ENCODE measurements around the gene ZSCAN22. TPM values are rescaled to one million over a fixed set of nuclear protein-coding genes. Genes with fewer than 3 reads are reported as not detected.
"Not testable (repeated sequence)": the region's sequence is repeated elsewhere in the genome, so short reads cannot be mapped to it uniquely, and the experiment has no call there.

Gene ZSCAN22
- total RNA-seq, 1 experiment from 2014 or later = not detected

GRCh38 chr19:58310685-58311084, 16.1 kb upstream of the ZSCAN22 start:
- CTCF ChIA-PET; H2AFZ ChIP-seq; H3F3A ChIP-seq (ENCODE audit: insufficient read depth, low read depth); H3K4me3 ChIP-seq; H3K4me1 ChIP-seq (replicated peaks; ENCODE audit: insufficient read depth); H3K9me3 ChIP-seq (ENCODE audit: insufficient read depth, low read depth); H3K27ac ChIP-seq; H4K20me1 ChIP-seq (ENCODE audit: insufficient read depth); intact Hi-C loops (cut with micrococcal nuclease; ENCODE audit: unreplicated experiment); H3K9me2 ChIP-seq (ENCODE audit: insufficient read depth); POLR2A ChIA-PET (ENCODE audit: unreplicated experiment); BruUV-seq (replicated peaks); H3K4me2 ChIP-seq; H3K36me3 ChIP-seq (ENCODE audit: low read depth); DNase-seq; H3K27me3 ChIP-seq (ENCODE audit: insufficient read depth, low read depth): not testable (repeated sequence)
- peaks cover 13% of the 10 kb centered on the region for H3K79me2 ChIP-seq (ENCODE audit: low read depth)
- TF ChIP-seq CTCF (conservative IDR thresholded peaks at IDR 0.05) = 0 out of 2 replicates have a peak, but pooled peaks have one; percentile 30

GRCh38 chr19:58311345-58311865, 15.4 kb upstream of the ZSCAN22 start:
- CTCF ChIA-PET = no interaction called here
- POLR2A ChIA-PET (ENCODE audit: unreplicated experiment) = no interaction called here

GRCh38 chr19:58315580-58315979, 11.2 kb upstream of the ZSCAN22 start:
- Histone ChIP-seq H2AFZ (no peak overlapping the region), H3K27ac (no peak overlapping the region), H3K9me3 (ENCODE audit: insufficient read depth, low read depth) (no peaks in the 10 kb centered on the region), H4K20me1 (ENCODE audit: insufficient read depth) (no peaks in the 10 kb centered on the region), H3K79me2 (ENCODE audit: low read depth) (no peaks in the 10 kb centered on the region), H3K4me2 (no peak overlapping the region), H3K27me3 (ENCODE audit: insufficient read depth, low read depth) (no peaks in the 10 kb centered on the region), H3K9me2 (ENCODE audit: insufficient read depth) (no peaks in the 10 kb centered on the region), H3F3A (ENCODE audit: insufficient read depth, low read depth) (peaks cover 6% of the 10 kb centered on the region; the same call in 1 of the 2 replicates), H3K4me1 (replicated peaks; ENCODE audit: insufficient read depth) (no peaks in the 10 kb centered on the region), H3K4me3 (no peak overlapping the region), H3K36me3 (ENCODE audit: low read depth) (0 out of 2 replicates have a peak, but pooled peaks cover 6% of the 10 kb centered on the region)
- TF ChIP-seq EZH2 (IDR thresholded peaks at IDR 0.05; ENCODE audit: low read depth) = no peak
- no peak for TF ChIP-seq CTCF (conservative IDR thresholded peaks at IDR 0.05)
- CTCF ChIA-PET = no interaction called here
- intact Hi-C loops (cut with micrococcal nuclease; ENCODE audit: unreplicated experiment) = no loop called here
- BruUV-seq (replicated peaks) = no TSS peak
- no peak for DNase-seq
- POLR2A ChIA-PET (ENCODE audit: unreplicated experiment) = no interaction called here

More at GRCh38 chr19:58311345-58311865, 15.4 kb upstream of the ZSCAN22 start:
- Histone ChIP-seq H3F3A (ENCODE audit: insufficient read depth, low read depth) (no peaks in the 10 kb centered on the region), H3K9me2 (ENCODE audit: insufficient read depth) (no peaks in the 10 kb centered on the region), H2AFZ (no peak overlapping the region), H4K20me1 (ENCODE audit: insufficient read depth) (no peaks in the 10 kb centered on the region), H3K9me3 (ENCODE audit: insufficient read depth, low read depth) (no peaks in the 10 kb centered on the region), H3K27me3 (ENCODE audit: insufficient read depth, low read depth) (no peaks in the 10 kb centered on the region), H3K4me3 (no peak overlapping the region), H3K4me2 (no peak overlapping the region), H3K79me2 (ENCODE audit: low read depth) (peaks cover 6% of the 10 kb centered on the region; the same call in 1 of the 2 replicates), H3K27ac (no peak overlapping the region), H3K4me1 (replicated peaks; ENCODE audit: insufficient read depth) (peaks cover 3% of the 10 kb centered on the region), H3K36me3 (ENCODE audit: low read depth) (0 out of 2 replicates have a peak, but pooled peaks cover 6% of the 10 kb centered on the region)
- intact Hi-C loops (cut with micrococcal nuclease; ENCODE audit: unreplicated experiment) = no loop called here
- BruUV-seq (replicated peaks) = no TSS peak
- TF ChIP-seq EZH2 (IDR thresholded peaks at IDR 0.05; ENCODE audit: low read depth) (no peak), CTCF (conservative IDR thresholded peaks at IDR 0.05) (no peak)
- no peak for DNase-seq

Data from PC-9 (cell line).